GM19438 (cell line): Measurements from ENCODE around the gene ALDH1A1.

ENCODE experiments used
- ATAC-seq: cut with Tn5 transposase; IDR thresholded peaks from one replicate; pipeline ENCODE4 v1.9.1; 2021; ENCODE audit warnings: low read depth; ENCODE audit not compliant: unreplicated experiment

The ALDH1A1 gene

DNA sequence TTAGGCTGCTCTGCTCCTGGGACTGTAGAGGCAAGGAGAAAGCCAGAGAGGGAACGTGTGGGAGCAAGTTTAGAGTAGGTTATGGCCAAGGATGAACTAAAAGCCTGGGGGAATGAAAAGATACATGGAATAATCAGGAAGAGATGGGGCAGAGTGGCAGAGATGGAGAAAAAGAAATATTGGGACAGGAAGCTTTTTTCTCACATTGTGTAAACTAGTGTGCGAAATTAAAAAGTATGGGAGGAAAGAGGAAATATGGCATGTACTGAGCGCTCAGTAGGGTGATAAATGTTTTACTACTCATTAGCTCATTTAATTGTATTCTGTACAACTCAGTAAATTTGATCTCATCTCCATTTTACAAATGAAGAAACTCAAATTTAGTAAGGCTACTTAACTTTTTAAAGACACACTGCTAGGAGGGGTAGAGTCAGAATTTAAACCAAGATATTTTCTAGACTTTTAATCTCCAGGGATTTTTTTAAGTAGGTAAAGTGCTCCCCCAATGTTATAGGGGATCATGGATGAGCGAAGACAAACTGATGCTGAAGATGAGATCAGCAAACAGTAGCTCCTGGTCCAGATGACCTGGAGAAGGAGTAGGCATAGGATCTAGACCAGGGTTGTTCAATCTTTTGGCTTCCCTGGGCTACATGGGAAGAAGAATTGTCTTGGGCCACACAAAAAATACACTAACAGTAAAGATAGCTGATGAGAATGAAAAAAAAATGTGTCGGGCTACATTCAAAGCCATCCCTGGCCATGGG, 30.8 kb downstream of the ALDH1A1 start:
- no peak for ATAC-seq

DNA sequence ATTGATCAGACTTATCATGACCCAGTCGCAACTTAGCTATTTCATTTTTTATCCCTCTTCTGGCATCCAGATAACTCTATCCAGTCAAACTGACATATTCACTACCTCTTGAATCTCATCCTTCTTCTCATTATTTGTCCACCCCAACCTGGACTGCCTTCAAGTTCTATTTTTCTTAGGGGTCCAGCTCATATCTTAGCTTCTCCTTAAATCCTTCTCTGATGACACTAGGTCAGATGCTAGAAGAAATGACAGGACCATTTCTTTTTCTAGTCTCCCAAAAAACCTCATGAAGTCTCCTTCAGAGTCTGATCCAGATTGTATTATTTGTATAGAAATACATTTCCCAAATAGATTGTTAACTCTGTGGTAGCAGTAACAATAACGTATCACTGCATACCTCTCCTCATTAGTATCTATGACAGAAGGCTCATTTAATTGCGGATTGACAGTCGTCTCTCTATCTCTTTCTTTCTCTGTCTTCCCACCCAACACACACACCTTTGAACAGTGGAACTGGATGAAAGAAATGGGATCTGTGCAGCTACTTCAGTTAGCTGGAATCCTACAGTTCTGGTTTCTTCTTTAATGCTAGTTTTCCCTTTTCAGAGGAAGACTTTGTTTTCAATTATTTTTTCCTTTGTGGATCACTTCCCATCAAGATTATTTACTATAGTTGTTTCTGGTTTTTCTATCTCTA, 33.5 kb downstream of the ALDH1A1 start:
- no peak for ATAC-seq

DNA sequence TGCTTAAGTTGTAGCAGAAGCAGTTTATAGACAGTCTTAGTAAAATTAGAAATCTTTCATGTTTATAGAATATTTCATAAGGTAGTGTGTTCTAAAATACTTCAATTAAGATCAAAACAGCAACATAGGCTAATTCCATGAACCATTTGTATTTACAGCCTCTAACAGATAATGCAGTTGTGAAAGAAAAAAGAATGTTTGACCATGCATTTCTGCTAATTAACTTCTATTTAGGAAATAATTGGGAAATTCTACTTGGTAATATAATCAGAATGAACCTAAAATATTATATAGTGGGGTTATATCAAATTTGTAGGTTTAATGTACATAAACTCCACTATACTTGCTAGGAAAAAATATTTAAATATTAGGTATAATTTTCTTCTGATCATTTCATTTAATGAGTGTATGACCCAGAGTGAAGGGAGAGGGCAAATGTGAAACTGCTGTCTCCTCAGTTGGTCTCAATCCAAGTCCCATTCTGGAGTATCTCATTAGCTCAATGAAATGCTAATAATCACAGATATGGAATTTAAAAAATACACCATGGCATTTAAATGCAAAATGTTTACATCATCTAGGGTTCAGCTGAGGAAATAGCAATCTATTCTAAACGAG, 34.9 kb downstream of the ALDH1A1 start:
- ATAC-seq = no peak

DNA sequence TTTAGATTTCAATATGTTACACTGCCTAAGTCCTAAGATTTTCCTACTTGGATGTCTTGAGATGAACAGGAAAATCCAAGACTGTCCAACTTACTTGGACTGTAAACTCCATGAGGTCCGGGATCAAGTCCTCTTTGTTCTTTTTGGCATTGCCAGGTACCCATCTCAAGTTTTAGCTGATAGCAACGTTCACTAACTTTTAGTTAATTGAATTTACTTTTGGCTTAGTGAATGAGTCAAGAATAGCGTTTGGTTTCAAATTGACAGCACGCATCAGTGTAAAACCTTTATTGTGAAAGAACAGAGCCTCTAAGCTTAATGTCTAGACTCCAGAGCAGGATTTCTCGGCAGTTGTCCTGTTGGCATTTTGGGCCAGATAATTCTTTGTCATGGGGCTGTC, 37.2 kb downstream of the ALDH1A1 start:
- no peak for ATAC-seq

DNA sequence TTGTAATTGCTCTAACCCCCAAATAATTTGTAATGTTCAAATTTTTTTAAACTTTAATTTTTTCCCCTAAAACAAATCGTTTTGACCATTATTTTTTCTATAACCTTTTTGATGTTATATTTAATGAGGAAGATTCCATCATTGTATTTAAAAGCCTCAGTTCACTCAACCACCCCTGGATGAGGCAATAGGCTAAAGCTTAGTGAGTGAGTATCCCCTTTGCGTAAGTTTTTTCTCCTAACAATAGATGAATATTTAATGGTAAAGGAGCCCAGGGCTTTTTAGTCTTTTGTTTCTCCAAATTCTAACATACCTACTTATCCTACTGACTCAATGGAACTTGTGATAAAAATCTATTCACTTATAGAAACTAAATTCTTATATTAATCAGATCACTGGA, 38.1 kb downstream of the ALDH1A1 start:
- ATAC-seq = no peak

DNA sequence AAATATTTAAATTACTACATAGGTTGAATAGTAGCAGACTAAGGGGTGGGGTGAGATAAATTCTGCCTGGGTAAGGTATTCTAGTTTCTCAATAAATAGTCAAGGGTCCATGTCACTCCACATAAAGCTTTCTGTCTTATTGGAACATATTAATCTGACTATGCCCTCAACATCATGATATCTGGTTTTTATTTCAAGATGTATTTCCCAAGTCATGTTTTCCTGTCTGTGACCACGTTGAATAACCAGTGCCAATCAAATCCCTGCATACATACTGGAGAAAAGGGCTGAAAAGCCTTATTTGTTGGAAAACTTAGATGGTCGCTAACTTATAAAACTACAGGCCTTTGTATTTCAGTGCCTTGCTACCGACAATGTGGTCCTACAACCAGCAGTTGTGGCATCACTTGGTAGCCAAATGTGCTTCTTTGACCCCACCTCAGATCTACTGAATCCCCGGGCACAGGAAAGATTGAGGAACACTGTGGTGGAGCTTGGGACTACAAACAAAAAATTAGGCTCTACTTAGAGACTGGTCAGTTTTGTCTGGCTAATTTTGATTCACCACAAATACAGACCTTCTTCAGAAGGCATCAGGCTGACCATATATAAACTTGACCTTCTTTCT, 39.4 kb downstream of the ALDH1A1 start:
- no peak for ATAC-seq

DNA sequence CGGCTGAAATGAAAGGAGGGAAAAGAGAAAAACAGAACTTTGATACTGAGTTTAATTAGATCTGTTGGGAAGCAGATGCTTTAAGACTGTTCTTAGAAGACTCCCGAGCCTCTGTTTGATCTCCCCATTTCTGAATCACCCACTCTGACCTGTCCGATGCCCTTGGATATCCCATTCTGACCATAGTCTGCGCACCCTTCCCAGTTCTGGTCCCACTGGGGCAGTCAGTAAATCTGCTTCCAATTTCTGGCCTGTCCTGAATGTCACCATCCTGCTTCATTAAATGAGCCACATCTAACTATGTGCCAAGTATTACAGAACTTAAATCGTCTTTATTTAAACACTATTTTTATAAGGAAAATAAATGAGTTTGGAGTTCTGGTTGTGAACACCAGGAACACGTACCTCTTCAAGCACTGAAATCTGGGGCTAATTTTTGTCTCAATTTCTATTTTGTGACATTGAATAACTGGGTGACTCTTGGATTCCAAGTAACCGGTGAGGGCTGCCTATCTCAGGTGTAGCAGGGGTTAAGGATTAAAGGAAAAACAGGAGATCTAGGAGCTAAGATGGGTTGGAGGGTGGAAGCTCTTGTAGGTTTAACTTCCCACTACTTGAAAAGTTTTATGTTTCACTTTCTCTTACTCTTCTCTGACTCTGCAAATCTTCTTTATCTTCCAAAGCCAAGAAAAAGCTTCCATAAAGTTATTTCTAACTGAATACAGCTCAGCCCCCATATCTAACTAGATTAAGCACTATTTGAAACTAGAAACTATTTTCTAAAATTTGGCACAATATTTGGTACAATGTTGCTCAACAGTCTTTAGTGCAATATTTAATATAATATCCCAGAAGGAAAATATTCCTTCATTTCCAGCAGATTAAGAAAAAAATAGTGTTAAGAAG, 40.1 kb downstream of the ALDH1A1 start:
- ATAC-seq = no peak

DNA sequence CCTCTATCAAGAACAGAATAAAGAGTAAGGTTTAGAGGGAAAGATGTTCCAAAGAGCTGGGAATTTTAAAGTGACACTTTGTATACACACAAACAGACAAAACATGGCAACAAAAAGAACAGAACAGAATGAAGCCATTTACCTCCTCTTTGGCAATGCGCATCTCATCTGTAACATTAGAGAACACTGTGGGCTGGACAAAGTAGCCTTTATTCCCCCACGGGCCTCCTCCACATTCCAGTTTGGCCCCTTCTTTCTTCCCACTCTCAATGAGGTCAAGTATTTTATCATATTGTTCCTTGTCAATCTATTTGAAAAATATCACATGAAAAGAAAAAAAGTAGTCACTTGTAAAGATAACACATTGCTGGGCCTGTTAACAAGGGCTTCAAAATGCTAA, 41.0 kb downstream of the ALDH1A1 start:
- no peak for ATAC-seq

DNA sequence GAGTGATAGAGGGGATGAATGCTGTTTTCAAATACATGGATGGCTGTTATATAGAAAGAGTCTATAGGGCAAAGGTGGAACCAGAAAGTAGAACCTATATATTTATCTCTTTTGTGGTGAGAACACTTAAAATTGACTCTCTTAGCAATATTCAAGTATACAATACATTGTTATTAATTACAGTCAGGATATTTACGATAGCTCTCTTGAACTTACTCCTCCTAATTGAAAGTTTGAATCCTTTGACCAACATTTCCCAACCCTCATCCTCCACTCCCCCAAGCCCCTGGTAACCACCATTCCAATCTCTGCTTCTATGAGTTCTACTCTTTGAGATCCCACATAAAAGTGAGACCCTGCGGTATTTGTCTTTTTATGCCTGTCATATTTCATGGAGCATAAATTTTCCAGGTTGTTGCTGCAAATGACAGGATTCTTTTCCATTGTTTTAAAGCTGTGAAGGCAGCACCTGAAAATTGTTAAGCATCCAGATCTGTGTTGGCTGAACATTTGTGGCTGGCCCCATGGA, 41.5 kb downstream of the ALDH1A1 start:
- ATAC-seq = no peak

DNA sequence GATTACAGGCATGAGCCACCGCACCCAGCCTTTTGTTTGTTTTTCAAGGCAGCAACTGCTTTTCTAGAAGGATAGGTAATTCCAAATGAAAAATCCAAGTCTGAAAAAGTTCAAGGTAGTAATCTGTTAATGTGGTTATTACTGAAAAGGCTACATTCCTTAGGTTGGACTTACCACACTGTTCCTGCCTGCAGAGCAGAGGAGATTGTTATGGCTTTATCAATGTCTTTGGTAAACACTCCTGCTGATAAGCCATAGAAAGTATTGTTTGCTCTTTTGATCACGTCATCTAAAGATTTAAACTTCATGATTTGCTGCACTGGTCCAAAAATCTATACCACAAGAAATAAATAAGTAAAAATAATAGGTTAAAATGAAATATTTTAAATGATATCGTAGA, 43.4 kb downstream of the ALDH1A1 start:
- no peak for ATAC-seq

DNA sequence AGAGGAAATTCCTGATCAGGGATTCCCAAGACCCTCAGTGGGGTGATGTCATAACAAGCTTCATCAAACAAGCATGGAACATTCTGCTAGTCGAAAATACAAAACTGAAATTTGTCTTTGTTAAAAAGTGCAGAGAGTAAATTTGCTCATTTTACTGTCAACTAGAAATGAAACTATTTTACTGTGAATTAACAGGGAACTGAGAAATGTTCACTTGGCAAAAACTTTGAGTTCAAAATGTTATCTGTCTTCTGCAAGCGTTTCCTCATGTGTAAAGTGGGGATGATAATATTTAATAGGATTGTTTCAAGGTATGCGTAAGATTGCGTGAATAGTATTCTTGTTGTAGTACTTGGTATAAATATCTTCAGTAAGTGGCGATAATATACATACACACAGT, 45.4 kb downstream of the ALDH1A1 start:
- no peak for ATAC-seq

DNA sequence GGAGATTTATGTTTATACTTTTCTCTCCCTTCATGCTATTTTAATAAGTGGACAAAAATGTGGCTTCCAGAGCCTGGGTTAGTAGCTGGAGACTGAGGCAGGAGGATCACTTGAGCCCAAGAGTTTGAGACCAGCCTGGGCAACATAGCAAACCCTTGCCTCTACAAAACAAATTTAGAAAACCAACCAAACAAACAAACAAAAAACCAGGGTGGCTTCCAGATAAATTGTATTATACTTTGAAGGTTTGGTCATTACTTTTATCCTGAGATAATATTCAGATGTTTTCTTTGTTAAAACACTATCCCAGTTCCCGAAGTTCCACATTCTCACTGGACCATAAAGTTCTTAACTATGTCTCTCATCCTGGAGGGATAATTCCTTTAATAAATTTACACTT, 46.0 kb downstream of the ALDH1A1 start:
- no peak for ATAC-seq

DNA sequence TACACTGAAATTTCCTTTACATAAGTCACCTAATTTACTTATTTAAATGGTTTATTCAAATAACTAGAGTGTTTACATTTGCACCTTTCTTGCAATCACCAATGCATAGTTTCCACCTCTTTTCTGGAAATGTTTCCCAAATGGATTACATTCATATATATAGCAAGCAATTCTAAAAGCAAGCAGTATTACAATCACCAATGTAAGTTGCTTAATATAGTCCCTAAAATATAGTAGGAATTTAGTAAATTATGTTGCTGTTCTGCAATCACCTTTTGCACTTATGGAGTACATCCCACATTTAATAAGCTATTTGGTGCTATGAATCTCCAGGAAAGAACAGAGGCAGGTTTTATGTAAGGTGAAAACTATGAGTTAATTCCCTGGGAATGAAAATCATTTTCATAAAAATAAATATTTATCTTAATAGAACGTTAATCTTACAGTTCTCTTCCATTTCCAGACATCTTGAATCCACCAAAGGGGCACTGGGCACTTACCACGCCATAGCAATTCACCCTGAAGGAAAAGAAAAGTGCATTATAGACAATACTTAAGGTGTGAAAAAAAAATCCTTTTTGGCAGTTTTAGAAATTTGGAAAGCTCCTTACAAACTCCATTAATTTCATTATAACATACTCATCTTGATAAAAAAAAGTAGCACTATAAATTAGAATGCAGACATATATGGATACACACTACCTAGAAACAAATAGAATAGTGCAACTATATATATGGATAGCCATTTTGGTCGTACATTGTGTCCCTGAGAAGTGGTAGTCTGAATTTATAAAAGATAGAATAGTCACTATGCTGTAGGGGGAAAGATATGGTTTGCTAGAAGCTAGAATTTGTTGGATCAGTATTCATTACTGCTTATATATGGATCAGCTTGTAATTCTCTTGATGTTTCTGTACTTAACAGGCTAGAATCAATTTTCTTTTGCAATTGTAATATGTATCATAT, 47.1 kb downstream of the ALDH1A1 start:
- no peak for ATAC-seq

DNA sequence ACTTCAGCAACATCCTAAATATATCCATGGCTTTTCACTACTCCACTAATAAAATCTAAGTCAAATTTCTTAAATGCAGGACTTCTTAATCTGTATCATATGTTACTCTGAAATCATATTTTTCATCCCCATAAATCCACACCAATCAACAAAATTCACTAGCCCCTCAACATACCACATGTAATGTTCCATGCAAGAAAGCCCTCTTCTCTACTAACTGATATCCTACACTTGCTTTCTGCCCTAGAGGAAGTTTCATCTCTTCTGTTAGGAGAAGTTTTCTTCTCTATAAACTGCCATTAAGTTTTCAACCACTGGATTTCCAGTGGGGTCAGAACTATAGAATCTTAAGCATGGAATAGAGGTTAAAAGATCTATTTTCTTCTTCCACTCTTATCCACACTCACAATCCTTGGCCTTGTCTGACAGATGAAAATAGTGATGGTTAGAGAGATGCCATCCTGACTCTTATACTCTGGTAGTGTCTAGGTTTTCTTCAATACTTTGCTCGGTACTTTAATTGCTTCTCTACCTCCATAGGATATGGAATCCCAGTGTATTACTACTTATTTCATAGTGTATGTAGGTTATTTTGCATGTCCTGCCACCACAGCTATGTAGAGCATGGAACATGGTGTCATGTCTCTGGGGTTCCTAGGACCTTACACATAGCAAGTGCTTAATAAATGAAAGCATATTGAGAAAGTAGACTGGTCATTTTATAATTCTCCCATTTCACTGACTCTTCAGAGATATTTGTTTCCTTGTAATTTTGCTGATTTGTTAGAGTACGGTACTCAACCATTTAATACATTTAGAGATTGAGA, 48.4 kb downstream of the ALDH1A1 start:
- ATAC-seq = no peak

DNA sequence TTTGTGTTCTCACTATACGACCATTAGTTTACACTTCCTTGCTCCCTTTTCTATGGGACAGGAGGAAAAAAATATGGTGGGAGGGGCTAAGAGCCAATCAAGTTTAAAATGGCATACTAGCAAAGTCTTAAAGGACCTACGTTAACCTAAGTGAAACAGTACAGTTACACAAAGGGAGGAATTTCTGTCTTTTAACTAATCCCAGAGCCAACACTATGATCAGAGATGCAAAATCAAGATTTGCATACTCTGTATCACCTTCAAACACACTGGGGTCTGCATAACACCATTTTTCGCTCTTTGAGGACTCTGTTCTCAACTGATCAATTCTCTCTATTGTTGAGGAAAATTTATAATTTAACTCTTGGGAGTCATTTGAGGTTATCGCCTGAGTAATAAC, 49.8 kb downstream of the ALDH1A1 start:
- no peak for ATAC-seq

DNA sequence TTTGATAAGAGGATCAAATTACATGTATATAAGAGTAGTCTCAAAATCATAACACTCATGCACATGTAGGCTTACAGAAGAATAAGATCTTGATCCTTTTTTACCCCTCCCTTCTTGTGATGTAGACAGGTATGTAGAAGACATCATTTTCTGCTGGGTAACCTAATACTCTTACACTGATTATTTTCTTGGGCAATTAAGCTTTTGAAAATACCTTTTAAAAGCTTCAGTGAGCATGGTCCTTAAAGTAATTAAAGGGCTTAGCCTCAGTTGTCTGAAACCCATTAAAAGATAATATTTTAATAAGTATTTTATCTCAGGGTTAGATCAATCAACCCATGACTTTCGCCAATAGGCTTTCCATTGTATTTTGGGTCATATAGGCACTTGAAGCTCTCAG, 50.6 kb downstream of the ALDH1A1 start:
- ATAC-seq = no peak

DNA sequence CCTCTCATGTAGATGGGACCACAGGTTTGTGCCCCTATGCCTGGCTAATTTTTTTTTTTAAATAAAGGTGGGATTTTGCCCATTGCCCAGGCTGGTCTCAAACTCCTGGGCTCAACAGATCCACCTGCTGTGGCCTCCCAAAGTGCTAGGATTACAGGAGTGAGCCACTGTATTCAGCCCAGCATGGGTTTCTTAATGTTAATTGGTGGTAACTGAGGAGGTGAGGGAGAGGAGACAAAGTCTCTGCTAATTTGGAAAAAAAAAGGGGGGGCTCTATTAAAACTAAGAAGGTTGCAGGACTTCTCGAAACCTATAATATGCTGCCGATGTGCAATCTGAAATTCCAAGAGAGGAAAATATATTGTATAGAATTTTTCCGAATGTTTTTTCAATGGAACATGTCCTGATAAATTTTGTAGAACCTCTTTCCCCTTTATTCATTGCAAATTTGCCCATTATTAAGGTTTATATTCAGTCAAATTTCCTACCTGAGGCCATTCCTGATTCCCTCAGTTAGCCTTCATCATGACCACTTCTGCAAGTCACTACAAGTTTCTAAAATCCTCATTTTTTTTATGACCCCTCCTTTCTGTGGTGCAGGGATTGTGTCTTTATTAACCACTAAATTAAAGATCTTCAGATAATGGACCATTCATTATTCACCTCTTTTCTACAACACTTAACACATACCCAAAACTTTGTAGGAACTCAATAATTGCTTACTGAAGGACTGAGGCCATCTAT, 52.9 kb downstream of the ALDH1A1 start:
- ATAC-seq = no peak
